Measurements from ENCODE around the gene TTC31.
"Not testable (repeated sequence)": the region's sequence is repeated elsewhere in the genome, so short reads cannot be mapped to it uniquely, and the experiment has no call there.

Gene TTC31

DNA sequence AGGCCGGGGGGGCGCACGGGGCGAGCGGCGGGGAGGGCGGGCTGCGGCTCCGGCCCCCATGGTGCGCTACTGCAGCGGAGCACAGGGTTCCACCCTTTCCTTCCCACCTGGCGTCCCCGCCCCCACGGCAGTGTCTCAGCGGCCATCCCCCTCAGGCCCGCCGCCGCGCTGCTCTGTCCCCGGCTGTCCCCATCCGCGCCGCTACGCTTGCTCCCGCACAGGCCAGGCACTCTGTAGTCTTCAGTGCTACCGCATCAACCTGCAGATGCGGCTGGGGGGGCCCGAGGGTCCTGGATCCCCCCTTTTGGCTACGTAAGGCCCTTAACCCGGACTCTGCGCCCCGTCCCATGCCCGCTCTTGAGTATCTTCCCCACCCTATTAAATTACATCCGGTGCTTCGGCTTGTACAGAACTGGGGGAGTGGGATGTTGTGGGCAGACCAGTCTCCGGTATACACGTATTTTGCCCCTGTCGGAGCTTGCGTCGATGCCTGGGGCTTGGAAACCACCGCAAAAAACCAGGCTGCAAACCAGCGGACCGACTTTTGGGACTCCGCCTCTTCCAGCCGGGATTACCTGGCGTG is 25.2 kb upstream of the TTC31 start:
- peak; percentile 49 for DNase-seq

DNA sequence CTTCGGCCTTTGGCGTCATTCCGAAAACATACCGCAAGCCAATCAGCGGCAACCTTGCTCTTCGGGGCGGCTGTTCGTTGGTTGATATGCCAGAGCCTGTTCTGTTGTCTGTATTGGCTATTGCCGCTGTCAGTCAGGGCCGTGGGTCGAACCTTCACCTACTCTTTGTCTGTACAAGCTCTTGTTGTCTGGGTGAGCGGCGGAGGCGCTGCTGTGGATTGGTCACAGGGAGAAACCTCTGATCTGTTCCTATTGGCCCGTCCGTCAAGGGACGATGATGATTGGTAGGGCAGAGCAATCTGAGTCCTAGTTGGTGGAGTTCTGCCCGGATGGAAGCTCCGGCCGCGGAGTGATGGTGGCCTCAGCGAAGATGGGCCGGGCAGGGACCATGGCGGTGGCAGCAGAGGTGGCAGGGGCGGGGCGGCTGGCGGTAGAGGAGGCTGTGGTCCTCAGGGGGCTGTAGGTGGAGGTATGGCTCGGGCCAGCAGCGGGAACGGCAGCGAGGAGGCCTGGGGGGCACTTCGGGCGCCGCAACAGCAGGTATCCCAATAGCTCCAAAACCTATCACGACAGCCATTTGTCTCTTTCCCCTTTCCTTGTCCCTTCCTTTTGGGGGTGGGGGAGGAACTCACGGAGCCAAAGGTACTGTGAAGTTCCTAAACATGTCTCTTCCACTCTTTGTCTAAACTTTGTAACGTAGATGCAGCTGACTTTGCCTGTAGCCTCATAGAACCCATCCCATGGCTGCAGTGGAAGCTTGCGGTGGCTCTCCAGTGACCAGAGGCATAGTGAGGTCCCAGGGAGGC is 24.5 kb upstream of the TTC31 start, which contains the start of gene WBP1:
Gene WBP1, plus strand, starts transcription at position 307 of the 806 bp plus-strand sequence. Its CDS starts 165 bp downstream, at position 472.
- peak; percentile 100 for DNase-seq

DNA sequence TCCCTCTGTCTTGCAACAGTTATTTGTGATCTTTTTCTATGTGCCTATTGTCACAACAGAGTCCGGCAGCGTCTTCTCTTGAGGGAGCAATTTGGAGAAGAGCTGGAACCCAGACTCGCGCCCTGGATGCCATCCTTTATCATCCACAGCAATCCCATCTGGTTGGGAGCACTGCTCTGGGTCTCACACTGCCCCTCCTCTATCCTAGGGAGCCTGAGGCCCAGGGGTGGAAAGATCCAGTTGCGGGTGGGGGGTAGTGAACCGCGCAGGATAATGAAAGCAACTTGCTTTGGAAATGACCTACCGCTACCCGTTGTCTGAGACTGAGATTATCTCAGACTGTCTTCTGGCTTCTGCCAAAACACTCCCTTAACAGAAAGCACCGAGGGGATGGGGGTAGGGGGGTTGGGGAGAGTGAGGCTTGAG is 23.9 kb upstream of the TTC31 start:
- DNase-seq = no peak

DNA sequence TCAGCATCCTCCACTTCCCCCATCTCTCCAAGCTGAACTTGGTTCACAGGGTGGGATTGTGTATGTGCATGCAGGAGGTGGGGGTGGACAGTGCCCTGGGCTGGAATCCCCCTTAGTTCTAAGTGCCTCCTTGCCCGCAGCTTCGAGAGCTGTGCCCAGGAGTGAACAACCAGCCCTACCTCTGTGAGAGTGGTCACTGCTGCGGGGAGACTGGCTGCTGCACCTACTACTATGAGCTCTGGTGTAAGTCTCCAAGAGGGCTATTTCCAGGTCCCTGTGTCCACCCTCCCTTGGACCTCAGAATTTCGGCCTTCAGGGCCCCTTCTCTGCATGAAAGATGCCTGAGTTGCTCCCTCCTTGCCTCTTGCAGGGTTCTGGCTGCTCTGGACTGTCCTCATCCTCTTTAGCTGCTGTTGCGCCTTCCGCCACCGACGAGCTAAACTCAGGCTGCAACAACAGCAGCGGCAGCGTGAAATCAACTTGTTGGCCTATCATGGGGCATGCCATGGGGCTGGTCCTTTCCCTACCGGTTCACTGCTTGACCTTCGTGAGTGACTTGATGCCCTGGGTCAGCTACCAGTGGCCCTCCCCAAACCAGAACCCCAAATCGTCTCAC is 23.3 kb upstream of the TTC31 start:
- DNase-seq = not testable (repeated sequence)

DNA sequence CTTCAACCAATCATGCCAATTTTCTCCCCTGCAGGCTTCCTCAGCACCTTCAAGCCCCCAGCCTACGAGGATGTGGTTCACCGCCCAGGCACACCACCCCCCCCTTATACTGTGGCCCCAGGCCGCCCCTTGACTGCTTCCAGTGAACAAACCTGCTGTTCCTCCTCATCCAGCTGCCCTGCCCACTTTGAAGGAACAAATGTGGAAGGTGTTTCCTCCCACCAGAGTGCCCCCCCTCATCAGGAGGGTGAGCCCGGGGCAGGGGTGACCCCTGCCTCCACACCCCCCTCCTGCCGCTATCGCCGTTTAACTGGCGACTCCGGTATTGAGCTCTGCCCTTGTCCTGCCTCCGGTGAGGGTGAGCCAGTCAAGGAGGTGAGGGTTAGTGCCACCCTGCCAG is 22.7 kb upstream of the TTC31 start:
- not testable (repeated sequence) for DNase-seq

DNA sequence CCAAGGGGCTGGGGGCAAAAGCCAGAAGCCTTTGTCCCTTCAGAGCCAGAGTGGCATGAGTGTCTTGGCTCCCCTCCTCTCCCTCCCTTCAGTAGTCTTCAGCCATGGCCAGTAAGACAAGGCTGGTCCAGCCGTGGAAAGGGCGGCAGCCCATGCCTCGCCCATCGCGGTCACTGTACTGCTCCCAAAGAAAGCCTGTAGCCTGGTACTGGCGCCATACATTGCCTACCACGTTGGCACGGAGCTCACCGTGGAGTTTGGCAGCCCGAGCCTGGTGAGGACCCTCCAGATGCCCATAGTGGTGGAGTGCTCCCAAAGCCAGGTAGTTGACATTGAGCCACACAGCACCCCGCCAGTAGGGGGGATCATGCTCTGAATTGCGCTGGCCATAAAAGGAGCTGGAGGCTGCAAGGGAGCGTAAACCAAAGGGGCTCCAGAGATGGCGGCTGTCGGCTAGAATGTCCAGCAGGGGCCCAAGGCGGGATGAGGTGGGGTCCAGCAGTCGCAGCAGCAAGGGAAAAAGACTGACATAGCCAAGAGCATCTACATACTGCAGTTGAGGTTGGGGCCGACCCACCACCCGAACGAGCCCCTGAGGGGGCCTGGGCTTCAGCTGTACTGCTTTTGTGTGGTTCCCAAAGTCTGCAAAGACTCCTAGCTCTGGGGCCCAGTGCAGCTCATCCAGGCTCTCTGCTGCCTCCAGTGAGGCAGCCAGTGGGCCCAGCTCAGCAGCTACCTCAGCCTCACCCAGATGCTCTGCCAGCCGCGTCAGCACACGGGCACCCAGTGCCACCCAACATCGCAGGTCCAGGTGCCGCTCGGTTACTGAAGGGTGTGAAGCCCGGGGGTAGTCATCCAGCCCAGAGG is 21.5 kb upstream of the TTC31 start:
- DNase-seq = no peak

DNA sequence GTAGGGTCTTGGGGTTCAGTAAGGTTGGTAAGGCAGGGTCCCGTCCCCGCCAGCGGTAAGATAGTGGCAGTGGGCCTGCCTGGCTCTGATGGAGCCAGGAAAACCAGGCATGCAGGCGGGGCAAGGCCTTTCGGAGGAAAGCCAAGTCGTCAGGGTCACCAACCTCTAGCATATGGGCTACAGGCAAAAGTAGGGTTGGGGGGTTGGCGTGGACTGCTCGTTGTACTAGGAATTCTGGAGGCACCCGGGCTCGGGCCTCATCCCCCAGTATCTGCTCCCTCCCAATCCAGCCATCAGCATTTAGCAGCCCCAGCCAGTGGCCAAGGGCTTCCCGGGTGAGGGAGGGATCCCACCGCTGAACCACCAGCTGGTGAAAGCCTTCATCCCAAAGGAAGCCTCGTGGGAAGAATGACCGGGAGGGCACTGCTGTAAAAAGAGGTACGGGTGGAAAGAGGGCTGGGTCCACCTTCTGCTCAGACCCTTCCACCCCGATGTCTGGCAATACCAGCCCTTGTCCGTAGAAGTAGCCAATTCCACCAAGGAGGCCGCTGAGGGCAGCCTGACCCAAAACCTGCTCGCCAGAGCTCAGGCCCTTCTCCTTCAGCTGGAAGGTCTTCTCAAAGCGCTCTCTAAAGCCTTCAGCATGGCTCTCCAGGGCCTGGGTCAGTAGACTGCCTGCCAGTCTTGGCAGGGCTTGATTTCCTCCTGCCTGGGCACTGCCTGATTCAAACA is 20.7 kb upstream of the TTC31 start:
- no peak for DNase-seq

DNA sequence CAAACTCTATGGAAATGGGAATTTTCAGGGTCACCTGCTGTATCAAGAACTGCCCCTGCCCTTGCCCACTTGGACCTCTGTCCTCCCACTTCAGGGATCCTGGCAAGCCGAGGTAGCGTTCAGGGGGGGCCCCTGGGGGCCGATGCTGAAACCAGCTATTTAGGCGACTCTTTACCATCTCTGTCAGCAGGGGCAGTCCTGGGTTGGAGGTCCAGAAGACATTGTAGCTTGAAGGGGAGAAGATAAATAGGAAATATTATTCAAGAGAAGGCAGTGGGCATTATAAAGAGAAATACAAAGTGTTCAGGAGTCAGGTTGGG is 20.1 kb upstream of the TTC31 start:
- no peak for DNase-seq

DNA sequence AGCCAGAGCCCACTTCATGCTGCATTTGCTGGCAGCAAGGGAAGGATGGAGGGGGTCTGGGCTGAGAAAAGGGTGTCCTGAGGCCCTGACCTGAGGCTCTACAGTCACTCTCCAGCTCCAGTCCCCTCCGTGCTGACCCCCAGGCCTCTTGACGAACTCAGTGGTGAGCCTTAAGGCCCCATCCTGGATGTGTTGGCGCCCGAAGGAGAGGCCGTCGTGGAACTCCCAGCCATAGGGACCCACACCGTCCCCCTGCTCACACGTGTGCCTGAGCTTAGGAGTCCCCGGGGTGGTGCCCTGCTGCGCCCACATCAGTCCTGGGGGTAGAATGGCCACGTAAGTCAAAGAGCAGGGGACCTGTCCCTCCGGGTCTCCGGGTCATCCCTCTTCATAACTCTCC is 18.5 kb upstream of the TTC31 start:
- DNase-seq = no peak

DNA sequence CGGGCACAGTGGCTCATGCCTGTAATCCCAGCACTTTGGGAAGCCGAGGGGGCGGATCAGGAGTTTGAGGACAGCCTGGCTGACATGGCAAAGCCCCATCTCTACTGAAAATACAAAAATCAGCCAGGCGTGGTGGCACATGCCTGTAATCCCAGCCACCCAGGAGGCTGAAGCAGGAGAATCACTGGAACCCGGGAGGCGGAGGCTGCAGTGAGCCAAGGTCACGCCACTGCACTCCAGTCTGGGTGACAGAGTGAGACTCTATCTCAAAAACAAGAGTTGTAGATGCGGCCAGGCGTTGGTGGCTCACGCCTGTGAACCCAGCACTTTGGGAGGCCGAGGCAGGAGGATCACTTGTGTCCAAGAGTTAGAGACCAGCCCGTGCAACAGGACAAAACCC is 12.1 kb upstream of the TTC31 start:
- not testable (repeated sequence) for DNase-seq

DNA sequence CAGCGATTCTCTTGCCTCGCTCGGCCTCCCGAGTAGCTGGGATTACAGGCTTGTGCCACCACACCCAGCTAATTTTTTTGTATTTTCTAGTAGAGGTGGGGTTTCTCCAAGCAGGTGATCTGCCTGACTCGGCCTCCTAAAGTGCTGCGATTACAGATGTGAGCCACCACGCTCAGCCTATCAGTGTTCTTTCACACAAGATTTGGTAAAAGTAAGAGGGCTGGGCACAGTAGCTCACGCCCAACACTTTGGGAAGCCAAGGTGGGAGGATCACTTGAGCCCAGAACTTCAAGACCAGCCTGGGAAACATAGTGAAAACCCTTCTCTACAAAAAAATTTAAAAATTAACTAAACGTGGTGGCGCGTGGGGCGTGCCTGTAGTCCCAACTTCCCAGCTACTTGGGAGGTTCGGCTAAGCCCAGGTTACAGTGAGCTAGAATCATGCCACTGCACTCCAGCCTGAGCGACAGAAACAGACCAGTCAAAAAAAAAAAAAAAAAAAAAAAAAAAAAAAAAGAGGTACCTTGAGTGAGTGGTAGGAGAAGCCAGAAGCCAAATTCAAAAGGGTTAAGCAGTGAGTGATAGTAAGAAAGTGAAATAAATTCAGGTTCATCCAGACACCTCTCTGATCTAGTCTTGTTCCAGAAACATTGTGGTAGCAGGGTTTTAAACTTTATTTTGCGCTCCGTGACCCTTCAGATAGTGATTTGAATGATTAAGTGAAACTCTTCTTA is 11.4 kb upstream of the TTC31 start:
- DNase-seq = no peak

DNA sequence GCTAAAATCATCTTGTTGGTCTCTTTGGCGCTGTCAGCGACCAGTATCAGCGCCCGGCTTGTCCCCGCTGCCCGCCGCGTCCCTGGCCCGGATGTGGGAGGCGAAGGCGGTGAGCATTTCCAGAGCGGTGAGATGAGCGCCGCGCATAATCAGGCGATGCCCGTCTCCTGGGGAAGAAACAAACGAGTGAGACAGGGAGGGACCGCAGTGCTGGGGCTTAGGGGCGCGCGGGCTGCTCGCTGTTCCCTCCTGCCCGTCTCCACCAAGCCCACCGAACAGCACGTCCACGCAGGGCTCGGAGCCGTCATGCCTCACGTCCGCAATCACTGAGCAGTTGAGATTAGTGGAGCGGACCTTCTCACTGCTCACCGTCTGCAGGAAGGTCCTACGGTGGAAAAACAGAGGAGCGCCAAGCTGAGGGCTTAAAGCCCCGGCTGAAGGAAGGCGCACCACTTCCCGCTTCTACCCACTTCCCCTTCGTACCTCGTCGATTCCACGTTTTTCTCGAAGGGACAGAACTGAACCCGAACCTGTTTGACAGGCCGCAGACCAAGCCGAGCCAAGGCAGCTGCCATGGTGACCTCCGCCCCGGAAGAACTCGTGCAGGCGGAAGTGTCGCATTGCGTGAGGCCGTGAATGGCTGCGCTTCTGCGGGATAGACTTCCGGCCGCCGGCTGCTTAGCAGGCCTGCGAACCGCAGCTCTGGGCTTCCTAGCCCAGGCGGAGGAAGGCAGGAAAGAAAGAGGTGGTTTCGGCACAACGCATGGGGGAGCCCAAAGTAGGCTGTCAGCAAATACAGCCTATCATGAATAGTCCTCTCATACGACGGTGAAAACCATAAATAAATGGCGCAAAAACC is 10.6 kb upstream of the TTC31 start, which contains the start of gene MRPL53:
Gene MRPL53, minus strand, starts transcription at position 595 of the 859 bp plus-strand sequence. Its CDS starts 20 bp downstream, at position 575.
- DNase-seq = peak; percentile 93

DNA sequence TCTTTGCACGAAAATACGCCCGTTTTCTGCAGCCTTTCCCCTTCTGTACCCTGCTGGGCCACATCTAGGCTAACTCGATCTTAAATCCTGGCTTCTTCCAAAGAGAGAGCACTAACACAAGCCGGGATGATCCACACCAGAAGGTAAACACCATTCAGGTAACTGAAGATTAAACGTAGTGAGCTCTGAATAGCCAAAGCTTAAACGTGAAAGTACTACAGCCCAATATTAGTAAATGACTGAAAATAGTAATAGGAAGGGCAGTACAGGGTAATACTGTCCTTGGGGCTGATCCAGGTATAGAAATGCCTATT is 10.0 kb upstream of the TTC31 start:
- DNase-seq = no peak

DNA sequence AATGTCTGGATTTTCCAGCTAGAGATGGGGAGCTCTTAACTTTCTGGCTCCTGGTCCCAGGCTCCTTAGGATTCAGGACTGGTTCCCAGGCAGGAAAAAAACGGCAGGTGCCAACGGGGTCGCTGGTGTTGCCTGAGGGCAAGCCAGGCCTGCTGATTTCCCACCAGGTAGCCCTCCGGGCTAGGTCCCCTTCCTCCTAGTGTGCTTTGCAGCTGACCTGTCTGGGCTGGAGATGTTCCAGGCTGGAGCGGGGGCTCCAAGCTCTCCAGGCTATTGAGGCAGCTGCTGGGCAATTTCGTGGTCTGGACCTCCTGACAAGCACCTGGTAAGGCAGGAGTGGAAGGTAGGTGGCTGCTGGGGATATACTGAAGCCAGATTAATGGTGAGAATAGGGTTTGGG is 8.4 kb upstream of the TTC31 start:
- DNase-seq = no peak

DNA sequence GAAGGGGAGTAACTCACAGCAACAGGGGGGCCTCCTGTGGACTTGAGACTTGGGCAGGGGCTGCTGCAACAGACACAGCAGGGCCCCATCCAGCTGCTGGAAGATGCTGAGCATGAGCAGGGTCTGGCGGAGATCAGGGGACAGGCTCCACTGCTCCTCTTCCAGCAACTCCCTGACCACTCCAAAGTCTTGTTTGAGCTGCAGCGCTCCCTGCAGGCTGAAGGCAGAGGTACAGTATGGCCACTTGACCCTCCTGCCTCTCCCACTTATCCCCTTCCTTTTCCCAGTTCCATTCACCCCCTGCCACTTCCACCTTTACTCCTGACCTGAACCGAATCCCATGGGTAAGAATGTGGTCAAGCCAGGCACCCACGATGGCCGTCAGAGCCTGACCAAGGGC is 8.0 kb upstream of the TTC31 start:
- DNase-seq = no peak

DNA sequence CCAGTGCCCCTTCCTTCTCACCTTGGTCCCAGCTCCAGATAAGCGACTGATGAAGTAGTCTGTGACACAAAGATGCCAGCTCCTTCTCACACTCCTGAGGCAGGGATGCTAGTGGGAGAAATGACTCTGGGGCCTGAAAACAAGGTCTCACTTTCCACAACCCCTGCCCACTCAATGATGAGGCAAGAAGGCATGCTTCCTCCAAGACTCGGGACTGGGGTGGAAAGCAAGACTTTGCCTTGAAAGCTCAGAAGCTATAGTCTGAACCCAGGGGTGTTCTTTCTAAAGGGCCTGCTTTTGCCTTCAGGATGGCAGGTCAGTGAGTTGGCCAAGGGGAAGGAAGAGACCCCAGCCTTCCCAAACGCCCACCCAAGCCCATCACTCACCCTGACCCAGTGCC is 1.4 kb upstream of the TTC31 start:
- no peak for DNase-seq

DNA sequence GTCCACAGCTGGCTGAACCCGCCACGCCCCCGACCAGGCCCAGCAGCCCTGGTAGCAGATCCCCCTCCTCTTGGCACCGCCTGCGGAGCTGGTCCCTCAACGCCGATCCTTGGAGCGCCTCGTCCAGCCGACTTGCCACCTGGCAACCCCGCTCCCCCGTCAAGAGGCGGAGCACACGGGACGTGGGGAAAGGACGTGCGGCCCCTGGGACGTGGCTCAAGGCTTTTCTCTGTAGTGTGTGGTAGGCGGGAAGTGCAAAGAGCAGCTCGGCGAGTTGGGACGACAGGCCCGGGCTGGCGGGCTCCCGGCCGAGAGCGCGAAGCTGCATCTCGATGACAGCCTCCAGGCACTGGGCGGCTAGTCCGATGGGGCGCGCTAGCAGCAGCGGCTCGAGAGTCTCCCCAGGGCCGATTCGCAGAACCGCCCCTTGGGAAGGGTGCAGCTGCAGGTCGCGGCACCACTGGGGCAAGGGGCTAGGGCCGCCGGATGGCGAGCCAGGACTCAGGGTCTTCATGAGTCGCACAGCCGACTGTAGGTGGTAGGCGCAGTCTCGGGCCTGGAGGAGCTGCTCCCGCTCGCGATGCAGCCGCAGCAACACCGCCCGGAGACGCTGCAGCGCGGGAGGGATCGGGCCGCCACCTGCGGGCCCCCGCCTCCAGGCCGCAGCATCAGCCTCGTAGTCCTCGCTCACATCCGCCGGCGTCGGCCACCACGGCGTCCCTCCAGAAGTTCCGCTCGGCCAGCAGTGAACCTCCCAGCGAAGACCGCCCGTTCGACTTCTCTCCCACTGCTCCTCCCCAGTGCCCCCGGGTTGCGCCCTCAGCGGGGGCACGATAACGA is 700 bp upstream of the TTC31 start:
- DNase-seq = peak; percentile 33

DNA sequence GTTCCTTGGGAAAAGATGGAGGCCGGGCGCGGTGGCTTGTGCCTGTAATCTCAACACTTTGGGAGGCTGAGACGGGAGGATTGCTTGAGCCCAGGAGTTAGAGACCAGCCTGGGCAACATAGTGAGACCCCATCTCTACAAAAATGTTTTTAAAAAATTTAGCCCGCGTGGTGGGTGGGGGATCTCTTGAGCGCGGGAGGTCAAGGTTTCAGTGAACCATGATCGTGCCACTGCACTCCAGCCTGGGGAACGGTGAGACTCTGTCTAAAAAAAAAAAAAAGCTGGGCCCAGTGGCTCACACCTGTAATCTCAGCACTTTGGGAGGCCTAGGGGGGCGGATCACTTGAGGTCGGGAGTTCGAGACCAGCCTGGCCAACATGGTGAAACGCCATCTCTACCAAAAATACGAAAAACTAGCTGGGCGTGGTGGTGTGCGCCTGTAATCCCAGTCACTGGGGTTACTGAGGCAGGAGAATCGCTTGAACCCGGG is 839 bp downstream of the TTC31 start:
- DNase-seq = not testable (repeated sequence)

DNA sequence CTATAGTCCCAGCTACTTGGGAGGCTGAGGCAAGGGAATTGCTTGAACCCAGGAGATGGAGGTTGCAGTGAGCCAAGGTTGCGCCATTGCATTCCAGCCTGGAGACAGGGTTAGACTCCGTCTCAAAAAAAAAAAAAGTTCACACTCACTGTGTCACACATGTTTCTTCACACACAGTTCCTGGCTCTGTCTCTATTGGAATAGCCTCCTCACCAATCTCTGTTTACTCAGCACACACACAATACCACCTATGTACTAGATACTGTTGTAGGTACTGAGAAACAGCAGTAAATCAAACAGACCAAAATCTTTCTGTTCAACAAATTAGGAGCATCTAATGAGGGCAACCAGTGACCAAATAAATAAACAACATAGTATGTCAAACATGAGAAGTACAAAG is 3.3 kb downstream of the TTC31 start:
- no peak for DNase-seq
